ENCODE results near the gene GSPT1. TPM values are rescaled to one million over a fixed set of nuclear protein-coding genes. Genes with fewer than 3 reads are reported as not detected.

Gene GSPT1
- total RNA-seq, 4 donors from 2014 or later: 61.8 to 178 (median 90.0) TPM

GRCh38 chr16:11890231-11890965, 25.4 kb downstream of the GSPT1 start:
- ATAC-seq (ENCODE audit: low FRiP score) (no peak), DNase-seq (ENCODE audit: low spot score) (no peak)
- TF ChIP-seq CTCF (IDR thresholded peaks at IDR 0.05): no peak

GRCh38 chr16:11886881-11887280, 28.9 kb downstream of the GSPT1 start:
- DNase-seq (ENCODE audit: low spot score) (no peak), ATAC-seq (ENCODE audit: low FRiP score) (no peak)
- TF ChIP-seq CTCF (IDR thresholded peaks at IDR 0.05): no peak

GRCh38 chr16:11884035-11884434, 31.7 kb downstream of the GSPT1 start:
- no peak for ATAC-seq (ENCODE audit: low FRiP score)

GRCh38 chr16:11880007-11880406, 35.7 kb downstream of the GSPT1 start:
- no peak for DNase-seq (ENCODE audit: low spot score)
- TF ChIP-seq CTCF (IDR thresholded peaks at IDR 0.05): no peak
- no peak for ATAC-seq (ENCODE audit: low FRiP score)

More at GRCh38 chr16:11884035-11884434, 31.7 kb downstream of the GSPT1 start:
- DNase-seq (ENCODE audit: low spot score): no peak
- no peak for TF ChIP-seq CTCF (IDR thresholded peaks at IDR 0.05)

- TF ChIP-seq CTCF (IDR thresholded peaks at IDR 0.05): no peak
- no peak for ATAC-seq (ENCODE audit: low FRiP score)
- DNase-seq (ENCODE audit: low spot score): no peak
Measured at GRCh38 chr16:11877374-11877773, 38.4 kb downstream of the GSPT1 start.

- ATAC-seq (ENCODE audit: low FRiP score) (no peak), DNase-seq (ENCODE audit: low spot score) (no peak)
- no peak for TF ChIP-seq CTCF (IDR thresholded peaks at IDR 0.05)
Measured at GRCh38 chr16:11876306-11876705, 39.5 kb downstream of the GSPT1 start.

GRCh38 chr16:11875721-11876120, 40.0 kb downstream of the GSPT1 start:
- ATAC-seq (ENCODE audit: low FRiP score) (no peak), DNase-seq (ENCODE audit: low spot score) (no peak)
- no peak for TF ChIP-seq CTCF (IDR thresholded peaks at IDR 0.05)

All from omental fat pad (tissue), 4 donors.